ENCODE data around the gene EXOC4. TPM values are rescaled to one million over a fixed set of nuclear protein-coding genes. Genes with fewer than 3 reads are reported as not detected.
A peak's percentile ranks its signal among the peaks of the same experiment; 100 is the strongest.
"Not testable (repeated sequence)": the region's sequence is repeated elsewhere in the genome, so short reads cannot be mapped to it uniquely, and the experiment has no call there.

EXOC4 gene
- total RNA-seq, 1 donor from 2014 or later, result 56.4 TPM

DNA sequence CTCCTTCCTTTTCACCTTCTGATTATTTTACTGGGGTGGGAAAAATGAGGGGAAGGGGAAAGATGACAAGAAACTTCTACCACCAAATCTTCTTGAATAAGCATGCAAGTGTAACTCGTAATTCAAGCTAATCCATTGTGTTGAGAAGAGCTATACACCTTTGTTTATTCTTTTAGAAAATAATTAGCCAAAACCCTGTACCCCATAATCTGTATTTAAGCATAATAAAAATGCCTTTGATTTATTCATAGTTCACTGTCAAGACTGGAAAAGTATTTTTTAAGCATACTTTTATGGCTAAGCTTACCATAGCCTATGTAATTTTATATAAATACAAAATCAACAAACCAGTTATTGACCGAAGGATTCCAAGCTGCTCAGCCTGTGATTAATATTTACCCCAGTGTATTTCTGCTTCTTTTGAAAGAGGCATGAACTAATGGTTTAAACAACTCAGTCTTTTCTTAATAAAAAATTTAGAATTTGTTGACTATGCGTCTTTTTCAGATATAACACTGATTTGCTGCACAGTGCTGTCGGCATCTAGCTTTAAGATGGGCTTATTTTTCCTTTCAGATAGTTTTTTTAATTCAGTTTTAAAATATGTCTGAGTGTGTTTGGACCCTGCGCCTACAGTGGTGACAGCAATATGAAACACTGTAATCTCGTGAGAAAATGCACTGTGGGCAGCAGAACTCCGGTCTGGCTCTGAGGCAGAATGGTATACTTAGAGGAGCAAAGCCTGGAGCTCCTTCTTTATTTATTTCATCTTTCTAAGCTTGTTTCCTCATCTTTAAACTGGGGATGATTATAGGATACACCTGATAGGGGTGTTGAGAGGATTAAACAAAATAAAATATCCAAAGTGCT is 635.4 kb downstream of the EXOC4 start:
- no peak for ATAC-seq

DNA sequence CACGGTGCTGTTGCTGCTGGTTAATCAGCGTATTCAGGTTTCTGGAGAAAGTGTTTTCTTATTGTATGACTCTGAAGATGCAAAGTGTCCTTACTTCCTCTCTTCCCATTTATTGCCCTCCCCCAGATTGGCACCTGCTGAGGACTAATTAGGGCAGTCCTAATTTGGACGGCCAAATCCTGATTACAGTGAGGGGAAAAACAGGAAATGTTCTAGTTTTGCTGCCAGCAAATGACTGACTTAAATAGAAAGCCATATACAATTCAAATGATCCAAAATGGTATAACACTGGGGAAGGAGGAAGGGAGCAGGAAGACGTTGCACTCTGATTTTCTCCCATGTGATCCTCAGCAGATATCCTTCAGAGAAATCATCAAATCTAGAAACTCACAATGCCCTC is 651.9 kb downstream of the EXOC4 start:
- no peak for ATAC-seq

DNA sequence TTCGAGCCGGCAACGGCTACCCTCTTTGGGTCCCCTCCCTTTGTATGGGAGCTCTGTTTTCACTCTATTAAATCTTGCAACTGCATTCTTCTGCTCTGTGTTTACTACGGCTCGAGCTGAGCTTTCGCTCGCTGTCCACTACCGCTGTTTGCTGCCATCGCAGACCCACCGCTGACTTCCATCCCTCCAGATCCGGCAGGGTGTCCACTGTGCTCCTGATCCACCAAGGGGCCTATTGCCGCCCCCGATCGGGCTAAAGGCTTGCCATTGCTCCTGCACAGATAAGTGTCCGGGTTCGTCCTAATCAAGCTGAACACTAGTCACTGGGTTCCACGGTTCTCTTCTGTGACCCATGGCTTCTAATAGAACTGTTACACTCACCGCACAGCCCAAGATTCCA is 653.7 kb downstream of the EXOC4 start:
- ATAC-seq, result not testable (repeated sequence)

DNA sequence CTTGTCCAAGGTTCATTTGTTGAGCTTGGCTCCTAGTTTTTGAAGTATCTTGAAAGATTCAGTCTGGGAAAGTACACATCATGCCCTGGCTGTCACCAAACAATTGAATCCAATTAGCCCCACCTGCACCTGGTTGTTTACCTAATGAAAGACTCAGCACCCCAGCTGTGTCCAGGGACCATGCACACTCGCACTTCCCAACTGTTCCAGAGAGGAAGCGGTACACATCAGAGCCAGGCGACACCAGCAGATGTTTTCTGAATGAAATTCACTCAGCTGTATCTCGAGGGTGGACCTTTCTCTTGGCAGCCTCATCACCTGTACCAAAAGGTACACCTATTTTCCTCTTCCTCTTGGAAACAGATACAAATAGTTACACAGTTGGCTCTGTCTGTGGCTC is 657.9 kb downstream of the EXOC4 start:
- no peak for ATAC-seq

DNA sequence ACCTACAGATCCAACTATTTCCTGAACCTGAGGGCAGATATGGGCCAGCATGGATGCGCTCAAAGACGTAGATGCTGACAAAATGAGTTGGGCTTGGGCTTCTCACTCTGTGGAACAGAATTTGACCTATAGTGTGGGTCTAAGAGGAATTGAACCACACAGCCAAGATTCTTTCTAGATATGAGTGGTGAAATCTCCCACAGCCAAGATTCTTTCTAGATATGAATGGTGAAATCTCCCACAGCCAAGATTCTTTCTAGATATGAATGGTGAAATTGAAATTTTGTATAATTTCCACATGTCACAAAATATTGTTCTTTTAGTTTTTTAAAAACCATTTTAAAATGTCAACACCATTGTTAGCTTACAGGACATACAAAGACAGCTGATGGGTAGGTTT is 658.8 kb downstream of the EXOC4 start:
- ATAC-seq, result no peak

DNA sequence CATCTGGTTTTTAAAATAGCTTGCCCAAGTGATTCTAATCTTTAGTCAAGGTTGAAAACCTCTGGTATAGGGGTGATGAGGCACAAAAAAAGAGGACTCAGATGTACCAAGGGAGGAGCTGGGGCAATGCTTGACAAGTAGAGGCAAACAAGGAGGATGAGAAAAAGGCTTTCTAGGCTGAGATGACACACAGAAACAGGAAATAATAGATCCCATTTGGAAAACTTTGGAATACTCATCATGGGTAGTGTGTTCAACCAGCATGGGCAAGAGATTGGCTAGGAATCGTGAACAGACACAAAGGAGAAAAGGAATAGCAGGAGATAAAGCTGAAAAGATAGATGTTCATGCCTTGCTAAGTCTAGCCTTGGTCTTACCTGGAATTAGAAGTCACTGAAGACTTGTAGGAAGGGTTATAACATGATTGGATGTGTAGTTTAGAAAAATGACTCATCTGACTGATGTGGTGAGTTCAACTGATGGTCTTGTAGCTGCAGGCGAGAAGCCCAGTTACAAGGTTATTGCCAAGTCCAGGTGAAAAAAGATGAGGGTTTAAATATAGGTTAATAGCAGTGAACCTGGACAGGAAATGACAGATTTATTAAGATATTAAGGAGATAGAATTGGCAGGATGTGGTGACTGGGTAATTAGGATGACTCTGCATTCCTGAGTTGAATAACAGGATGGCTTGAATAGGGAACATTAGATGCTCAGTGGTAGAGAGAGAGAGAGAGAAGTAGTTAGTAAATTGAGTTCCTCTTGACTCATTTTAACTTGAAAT is 660.2 kb downstream of the EXOC4 start:
- ATAC-seq, result peak; percentile 67

DNA sequence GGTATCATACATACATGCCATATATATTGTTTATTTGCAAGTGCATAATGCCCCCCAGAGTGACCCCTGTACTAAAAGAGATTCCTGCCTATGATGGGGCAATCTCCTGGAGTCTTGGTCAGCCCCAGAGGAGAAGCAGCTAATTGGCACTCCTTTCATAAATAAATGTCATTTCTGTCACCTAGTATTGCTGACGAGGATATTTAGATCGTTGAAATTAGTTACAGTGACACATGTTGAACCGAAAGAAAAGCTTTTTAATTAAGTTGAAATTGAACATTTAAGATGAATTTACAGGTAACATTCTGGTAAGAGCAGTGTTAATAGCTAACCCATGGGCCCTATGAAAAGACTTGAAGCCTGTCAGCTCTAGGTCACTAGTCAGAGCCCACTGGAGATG is 663.7 kb downstream of the EXOC4 start:
- no peak for ATAC-seq

DNA sequence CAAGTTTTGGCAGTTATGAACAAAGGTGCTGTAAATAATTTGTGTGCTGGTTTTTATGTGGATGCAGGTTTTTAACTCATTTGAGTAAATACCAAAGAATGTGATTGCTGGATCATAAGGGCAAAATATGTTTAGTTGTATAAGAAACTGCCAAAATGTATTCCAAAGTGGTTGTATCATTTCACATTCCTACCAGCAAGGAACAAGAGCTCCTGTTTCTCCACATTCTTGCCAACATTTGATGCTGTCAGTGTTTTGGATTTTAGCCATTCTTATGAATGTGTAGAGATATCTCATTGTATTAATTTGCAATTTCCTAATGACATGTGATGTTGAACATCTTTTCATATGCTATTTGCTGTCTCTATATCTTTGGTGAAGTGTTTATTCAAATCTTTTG is 666.9 kb downstream of the EXOC4 start:
- ATAC-seq, result no peak

DNA sequence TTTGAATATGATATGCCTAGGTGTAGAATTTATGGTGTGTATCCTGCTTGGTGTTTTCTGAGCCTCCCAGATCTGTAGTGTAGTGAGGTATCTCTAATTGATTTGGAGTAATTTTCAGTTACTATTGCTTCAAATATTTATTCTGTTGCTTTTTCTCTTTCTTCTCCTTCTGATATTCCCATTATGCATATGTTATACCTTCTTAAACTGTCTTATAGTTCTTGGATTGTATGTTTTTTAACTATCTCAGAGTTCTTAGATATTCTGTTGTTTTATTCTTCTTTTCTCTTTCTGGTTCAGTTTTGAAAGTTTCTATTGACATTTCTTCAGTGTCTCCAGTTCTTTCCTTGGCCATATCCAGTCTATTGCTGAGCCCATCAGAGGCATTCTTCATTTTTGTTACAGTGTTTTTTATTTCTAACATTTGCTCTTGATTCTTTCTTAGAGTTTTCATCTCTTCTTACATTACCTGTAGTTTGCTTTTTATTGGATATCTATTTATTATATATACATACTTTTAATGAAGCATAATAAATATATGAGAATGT is 668.8 kb downstream of the EXOC4 start:
- ATAC-seq, result no peak

DNA sequence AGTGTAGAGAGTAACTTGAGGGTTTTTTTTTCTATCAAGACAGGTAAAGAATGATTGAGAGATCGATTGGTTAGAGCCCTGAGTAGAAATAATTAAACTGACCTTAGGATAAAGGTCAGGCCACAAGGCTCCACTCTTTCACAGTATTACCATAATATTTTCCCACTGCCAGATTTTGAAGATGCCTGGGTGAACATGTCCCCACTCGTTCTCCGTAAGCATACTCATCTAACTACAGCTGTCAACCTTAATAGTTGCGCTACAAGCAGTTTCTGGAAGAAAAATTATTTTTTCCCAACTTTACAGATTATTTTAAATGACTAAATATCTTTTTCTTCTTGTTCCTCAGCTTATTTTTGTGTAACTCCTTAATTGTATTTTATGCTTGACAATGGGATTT is 671.1 kb downstream of the EXOC4 start:
- ATAC-seq, result no peak

DNA sequence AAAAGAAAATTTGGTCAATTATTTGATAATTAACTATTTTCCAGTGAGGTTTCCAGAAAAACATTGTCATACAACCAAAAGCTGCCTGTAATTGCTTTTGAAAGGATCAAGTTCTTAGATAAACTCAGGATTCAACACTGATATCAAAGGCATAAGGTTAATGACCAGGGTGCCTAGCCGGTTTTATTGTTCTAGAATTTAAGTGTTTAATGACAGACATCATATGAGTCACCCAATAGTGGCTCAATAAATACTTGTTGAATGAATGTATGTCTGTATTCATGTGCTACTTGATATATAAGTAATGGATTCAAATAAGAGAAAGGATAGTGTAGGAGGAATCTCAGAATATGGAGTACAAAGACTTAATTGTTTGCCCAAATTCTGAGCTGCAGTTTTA is 678.2 kb downstream of the EXOC4 start:
- no peak for ATAC-seq

DNA sequence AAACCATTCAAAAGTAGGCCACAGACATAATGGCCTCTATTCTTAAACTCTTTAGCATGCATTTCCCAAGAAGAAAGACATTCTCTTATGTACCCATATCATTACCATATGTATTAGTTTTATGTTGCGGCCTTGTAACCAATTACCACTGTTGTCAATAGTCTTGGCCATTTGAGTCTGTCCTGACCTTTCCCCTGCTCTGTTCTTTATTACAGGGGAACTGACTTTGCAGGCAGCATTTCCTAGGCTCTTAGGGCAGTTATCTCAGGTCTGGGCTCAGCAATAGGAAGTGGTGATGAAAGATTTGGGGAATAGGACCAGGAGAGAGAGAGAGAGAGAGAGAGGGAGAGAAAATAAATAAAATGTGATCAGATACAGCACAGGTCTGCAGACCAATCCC is 679.7 kb downstream of the EXOC4 start:
- no peak for ATAC-seq

DNA sequence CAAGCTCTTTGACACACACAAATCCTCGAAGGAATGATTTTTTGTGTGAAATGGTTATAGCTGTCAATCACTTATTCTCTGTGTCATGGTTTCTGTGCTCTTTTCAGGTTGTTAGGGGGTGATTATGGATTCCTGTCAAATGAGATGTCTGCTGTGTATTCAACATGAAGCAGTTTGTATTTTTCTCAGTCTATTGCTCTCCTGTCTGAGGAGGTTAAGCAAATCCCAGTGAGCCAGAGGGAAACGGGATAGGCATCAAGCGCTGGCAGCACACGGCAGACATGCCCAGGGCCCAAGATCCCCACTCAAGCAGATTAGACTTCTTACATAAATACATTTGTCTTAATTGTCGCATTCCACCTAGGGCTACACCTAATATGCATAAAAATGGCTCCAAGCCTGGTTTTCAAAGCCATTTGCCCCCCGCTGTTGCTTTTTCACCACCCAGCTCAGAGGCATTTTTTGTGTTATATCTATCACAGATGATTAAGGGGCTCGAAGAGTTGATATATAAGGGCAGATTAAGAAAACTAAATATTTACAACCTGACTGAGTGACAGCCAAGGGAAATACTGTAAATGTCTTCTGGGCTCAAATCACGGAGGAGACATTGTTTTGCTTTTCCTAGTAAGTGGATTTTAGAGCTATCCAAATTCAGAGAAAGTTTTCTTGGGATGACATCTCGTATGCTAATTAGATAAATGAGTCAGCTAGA is 681.5 kb downstream of the EXOC4 start:
- ATAC-seq, result no peak

DNA sequence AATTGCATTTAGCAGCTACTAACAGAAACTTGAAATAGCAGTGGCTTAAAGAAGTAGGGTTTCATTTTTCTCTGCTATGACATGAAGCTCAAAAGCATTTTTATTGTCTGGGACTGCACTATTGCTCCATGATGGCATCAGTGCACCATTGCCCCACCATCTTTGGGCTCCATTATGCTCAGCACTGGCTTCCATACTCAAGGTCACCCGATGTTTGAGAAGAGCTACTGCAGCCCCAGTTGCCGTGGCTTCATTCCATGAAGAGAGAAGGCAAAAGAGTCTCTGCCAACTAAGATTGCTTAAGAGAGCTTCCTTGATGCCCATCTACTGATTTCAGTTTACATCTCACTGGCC is 682.1 kb downstream of the EXOC4 start:
- ATAC-seq, result no peak

DNA sequence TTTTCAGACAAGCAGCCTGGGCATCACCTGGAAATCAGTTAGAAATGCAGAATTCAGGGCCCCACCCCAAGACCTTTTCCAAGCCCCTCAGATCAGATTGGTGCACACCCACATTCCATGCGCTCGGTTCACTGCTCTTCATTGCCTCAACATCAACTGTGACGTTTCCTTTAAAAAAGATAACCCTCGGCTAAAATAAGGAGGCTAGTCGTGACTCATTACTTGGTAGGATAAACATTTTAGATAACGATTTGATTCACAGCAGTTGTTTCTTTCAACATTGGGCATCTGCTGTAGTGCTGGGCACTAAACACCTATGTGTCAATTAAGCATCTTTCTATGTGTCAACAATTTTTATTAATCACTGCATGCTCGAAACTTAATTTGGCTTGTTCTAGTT is 683.2 kb downstream of the EXOC4 start:
- no peak for ATAC-seq

DNA sequence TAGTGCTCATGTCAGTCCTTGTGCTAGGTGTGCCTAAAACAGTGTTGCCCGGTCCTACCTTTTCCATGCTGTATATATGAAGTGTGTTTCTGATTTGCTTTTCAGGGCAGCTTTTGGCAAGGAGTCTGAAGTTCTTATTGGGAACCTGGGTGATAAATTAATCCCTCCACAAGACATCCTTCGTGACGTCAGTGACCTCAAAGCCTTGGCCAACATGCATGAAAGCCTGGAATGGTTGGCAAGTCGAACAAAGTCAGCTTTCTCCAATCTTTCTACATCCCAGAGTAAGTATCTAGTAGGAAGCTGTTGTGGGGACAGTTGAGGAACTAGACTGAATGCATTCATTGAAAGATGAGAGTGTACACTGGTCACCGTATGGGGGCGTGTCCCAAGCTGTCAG is 684.9 kb downstream of the EXOC4 start:
- no peak for ATAC-seq

DNA sequence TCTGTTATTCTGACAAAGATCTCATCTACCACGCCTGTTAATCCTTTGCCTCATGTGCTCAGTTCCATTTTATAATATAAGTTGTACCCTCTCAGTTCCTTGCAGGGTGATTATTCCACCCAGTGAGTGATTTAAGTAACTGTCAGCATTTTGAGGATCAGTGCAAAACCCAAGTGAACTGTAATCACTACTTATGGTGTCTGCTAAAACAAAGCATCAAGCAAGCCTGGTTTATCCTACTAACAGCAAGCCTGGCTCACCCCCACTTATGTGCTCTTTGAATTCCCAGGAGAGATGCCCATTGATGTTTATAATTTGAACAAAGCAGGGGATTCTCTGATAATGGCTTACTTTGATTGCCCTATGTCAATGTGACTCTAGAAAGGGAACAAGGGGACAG is 687.5 kb downstream of the EXOC4 start:
- no peak for ATAC-seq

DNA sequence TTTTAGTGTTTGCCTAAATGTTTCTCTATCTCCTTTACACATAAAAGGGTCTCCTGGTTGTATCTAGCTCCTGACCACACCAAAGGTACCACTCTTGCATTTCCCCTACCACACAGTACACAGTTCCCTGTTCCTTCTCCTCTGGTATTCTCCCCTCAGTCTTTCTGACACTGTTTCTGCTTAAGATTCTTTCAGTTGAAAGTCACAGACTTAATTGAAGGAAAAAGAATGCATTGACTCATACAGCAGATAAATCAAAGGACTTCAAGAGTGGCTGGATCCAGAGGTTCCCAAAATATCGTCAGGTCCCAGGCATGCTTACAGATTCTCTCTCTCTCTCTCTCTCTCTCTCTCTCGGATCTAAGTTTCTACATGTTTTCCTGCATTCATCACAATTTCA is 688.6 kb downstream of the EXOC4 start:
- ATAC-seq, result no peak

DNA sequence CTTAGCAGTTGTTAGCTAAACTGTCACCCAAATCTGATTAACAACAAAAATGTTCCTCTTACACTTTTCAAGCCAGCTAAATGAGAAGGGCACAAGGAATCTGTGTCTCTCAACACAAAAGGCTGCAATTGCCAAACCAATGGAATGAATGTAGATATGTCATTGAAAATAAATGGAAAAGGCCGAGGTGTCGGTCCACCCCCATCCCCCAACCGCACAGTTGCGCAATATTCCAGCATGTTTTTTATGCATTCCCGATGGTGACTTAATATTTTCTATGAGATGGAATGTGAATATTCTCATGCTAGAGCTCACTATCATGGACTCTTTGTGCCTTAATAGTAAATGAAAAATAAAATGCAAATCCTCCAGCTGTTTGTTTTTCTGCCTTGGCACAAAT is 692.6 kb downstream of the EXOC4 start:
- ATAC-seq, result no peak

DNA sequence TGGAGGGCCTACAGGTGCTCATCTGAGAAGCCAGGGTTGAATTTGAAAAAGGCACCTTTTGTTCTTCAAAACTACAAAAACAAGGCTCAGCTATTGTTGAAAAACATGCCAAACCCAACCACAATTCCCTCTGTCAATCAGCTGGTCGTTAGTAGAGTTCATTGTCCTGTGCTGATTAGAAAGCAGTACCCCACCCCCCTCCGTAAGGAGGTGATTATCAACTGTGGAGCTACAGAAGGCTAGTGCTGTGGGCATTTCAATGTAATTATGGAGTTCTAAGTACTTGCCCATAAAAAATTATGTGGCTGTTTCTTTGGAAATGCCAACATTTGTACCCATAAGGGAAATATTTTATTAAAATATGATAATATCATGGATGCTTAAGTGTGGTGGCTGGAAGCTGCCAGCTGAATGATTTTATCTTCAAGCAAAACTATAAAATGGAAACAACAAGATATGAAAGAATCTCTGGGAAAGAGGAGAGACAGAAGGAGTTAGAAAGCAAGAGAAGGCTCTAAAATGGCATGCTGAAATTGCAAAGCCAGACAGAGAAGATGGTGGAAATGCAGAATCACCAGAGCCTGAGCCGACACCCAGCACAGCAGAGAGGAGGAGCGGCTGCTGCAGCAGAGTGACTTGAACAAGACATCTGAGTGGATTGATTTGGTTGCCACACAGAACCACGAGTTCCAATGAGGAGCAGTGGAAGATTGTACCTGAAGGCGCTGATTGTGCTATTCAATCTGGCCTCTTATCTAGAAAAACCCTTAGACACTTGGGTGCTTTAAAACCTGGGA is 694.8 kb downstream of the EXOC4 start:
- ATAC-seq, result no peak

DNA sequence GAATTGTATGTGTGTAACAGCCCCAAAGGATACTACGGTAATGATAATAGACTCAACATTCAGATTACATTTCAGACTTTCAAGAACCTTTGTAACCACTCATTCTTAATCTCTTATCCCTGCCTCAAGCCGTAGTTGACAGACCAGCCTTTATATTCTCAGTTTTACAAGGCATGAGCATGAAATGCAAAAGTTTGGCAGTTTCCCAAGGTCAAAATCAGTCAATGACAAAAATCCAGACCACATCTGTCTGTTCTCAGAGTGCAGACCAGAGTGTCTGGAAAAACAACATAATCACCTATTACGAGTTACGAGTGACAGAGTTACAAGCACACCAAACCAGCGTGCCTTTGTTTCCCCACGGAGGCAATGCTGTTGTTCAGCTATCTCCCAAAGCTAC is 695.7 kb downstream of the EXOC4 start:
- no peak for ATAC-seq

DNA sequence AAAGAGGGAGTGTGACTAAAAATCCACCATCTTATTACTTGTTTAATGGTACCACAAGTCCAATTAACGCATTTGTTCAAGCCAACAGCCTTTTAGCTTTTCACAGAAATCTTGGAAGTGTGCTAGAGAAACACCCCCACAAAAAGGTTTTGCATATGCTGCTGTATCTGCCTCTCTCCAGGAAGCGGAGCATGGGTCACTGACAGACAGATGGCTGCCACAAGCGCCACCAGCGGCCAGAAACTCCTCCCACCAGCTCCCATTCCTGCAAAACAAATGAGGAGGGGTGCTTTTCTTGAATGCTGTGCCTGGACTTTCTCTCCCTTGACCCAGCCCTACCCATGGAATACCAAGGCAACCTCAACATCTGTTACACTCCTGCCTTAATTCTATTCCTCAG is 698.0 kb downstream of the EXOC4 start:
- ATAC-seq, result no peak
